Cardiac fibroblast (primary cell): ENCODE measurements around the gene MSI2.

Experiments
- DNase-seq, 2 donors: peaks; one replicate each; pipeline versions ENCODE4 v3.0.0 to v3.0.0-alpha.2; 2010; ENCODE audit warnings: low read depth in 2 of 2
- H3K4me3 ChIP-seq, 2 donors: replicated peaks in 1 of 2; 1 replicate in 1 of 2; 2 replicates in 1 of 2; pipeline ENCODE4 v1.5.1; 2011; ENCODE audit warnings: low read depth in 2 of 2, low read length in 2 of 2, mild to moderate bottlenecking in 2 of 2, moderate library complexity in 1 of 2
- TF ChIP-seq, protein P1 (sequence below): IDR thresholded peaks from one replicate; pipeline ENCODE4 v1.5.1; 2011; ENCODE audit warnings: low read depth, mild to moderate bottlenecking, low read length, inconsistent platforms

Gene MSI2

DNA sequence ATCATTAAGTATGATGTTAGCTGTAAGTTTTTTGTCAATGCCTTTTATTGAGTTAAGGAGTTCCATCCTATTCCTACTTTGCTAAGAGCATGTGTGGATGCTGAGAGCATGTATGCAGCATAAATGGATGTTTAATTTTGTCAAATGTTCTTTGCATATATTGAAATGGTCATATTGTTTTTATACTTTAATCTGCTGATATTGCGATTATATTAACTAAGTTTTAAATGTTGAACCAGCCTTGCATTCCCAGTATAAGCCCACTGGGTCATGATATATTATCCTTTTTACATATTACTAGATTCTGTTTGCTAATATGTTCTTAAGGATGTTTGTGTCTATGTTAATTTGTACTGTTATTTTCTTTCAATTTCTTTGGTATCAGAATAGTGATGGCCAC lies 435.6 kb downstream of the MSI2 start:
- DNase-seq, result no peak
- TF ChIP-seq, protein P1, sequence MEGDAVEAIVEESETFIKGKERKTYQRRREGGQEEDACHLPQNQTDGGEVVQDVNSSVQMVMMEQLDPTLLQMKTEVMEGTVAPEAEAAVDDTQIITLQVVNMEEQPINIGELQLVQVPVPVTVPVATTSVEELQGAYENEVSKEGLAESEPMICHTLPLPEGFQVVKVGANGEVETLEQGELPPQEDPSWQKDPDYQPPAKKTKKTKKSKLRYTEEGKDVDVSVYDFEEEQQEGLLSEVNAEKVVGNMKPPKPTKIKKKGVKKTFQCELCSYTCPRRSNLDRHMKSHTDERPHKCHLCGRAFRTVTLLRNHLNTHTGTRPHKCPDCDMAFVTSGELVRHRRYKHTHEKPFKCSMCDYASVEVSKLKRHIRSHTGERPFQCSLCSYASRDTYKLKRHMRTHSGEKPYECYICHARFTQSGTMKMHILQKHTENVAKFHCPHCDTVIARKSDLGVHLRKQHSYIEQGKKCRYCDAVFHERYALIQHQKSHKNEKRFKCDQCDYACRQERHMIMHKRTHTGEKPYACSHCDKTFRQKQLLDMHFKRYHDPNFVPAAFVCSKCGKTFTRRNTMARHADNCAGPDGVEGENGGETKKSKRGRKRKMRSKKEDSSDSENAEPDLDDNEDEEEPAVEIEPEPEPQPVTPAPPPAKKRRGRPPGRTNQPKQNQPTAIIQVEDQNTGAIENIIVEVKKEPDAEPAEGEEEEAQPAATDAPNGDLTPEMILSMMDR, result no peak
- H3K4me3 ChIP-seq, result no peak overlapping the region

DNA sequence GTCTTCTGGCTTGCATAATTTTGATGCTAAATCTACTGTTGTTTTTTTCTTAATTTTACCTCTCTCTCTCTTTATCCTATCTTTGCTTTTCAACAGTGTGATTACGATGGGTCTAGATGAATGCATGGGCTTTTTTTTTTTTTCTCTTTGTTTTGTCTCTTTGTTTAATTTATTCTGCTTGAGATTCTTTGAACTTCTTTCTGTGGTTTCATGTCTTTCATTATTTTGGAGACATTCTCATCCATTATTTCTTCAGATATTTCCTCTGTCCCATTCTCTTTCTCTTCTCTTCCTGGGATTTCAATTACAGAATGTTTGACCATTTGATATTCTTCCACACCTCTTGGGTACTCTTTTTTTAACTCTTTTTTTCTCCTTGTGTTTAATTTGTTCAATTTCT lies 436.4 kb downstream of the MSI2 start:
- DNase-seq, result no peak
- TF ChIP-seq, protein P1, result no peak
- no peak overlapping the region for H3K4me3 ChIP-seq

DNA sequence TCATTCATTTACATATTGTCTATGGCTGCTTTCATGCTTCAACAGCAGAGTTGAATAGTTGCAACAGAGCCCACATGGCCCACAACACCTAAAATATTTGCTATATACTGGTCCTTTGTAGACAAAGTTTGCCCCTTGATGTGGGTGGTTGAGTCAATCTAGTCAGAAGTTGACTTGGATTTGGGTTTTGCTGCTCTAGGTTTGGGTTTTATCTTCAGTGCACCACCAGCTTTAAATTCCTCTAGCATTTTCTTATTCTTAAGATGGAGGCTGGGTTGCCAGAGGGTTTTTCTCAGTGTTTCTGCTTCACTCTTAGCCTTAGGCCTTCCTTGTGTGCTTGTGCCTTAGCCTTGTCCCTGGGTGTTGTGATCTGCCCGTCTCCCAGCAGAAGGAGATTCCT lies 437.7 kb downstream of the MSI2 start:
- no peak overlapping the region for H3K4me3 ChIP-seq
- TF ChIP-seq, protein P1, result no peak
- no peak for DNase-seq

DNA sequence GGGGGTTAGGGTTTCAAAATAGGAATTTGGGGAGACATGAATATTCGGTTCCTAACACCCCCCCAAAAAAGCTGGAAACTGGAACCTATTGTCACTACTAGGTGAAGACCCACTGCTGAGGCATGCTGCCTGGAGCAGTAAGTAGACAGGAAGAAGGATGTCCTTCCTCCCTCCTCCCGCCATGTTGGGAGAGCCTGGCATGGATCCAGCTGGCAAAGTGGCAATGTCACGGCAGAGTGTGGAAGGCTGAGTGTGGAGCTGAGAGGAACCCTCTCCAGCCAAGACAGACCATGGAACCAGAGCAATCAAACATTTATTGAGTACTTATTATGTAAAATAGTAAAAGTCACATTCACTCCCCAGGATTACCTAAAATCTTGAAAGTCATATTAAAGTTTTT lies 439.7 kb downstream of the MSI2 start:
- TF ChIP-seq, protein P1, result no peak
- no peak overlapping the region for H3K4me3 ChIP-seq
- DNase-seq, result no peak

DNA sequence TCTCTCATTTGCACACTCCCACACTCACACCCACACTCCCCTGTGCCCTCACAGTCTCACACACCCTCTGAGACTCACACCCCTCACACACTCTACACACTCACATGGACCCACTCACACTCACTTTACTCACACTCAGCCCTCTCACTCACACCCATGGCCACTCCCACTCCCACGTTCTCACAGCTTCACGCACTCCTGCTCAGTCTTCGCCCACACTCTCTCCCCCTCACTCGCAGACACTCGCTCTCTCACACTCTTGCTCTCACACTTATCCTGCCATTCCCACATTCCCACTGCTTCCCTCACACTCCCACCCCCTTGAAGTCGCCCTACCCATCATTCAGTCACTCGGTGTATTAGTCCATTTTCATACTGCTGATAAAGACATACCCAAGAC lies 440.9 kb downstream of the MSI2 start:
- TF ChIP-seq, protein P1, result no peak
- no peak overlapping the region for H3K4me3 ChIP-seq
- DNase-seq, result no peak

DNA sequence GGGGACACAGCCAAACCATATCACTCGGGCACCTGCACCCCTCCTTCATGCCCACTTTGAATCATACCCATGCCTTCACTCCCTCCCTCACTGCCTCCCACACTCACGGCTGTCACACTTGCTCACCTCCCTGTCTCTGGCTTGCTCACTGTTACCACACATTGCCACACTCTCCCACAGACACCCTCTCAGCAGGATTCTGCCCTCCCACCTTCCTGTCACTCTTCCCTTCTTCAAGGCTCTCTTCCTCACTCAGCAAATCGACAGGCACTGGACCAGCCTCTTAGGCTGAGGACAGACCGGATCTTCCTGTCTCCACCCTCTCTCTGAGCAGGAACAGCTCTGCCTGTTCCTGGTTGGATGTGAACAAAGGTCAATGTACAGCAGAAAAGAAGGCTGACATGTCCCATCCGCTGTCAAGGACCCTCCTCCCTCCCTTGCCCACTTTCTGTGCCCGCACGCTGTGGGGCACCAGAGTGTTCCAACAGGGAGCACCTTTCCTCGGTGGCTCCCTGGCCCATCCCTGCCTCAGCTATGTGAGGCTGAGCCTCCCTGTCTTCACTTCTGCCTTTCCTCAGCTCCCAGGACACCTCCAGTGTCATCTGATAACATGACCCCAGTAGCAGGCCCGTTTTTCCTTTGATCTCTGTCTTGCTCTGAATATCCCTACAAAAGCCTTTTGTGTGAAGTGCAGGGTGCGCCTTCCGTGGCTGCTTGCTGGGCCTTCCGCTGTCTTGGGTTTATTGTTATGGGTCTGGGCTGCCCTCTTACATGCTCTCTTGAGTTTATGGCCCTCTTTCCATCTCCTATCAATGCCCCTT lies 441.8 kb downstream of the MSI2 start:
- TF ChIP-seq, protein P1, result no peak
- no peak overlapping the region for H3K4me3 ChIP-seq
- DNase-seq, result no peak
